ENCODE data around the gene MCM8. TPM values are rescaled to one million over a fixed set of nuclear protein-coding genes. Genes with fewer than 3 reads are reported as not detected.

The MCM8 gene
- total RNA-seq, 1 donor from 2014 or later: 2.5 TPM

DNA sequence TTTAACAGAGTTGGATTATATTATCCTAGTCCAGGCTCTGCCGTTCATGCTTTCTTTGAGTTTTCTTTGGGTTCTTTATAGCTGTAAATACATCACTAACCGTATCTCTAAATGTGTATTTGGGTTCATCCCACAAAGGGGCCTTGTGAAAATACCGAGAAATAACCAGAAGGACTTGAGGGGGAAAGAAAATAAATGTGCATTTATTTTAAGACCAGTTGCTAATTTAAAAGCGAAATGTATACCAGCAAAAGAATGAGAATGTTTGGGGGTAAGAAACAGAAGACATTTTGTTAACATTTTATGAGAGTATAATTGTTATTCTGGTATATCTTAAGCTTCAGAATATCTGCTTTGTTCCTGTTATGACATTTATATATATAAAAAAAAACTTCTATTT, 64.5 kb downstream of the MCM8 start:
- DNase-seq (ENCODE audit: extremely low spot score in 2 of 2): no peak
- TF ChIP-seq, protein P1, sequence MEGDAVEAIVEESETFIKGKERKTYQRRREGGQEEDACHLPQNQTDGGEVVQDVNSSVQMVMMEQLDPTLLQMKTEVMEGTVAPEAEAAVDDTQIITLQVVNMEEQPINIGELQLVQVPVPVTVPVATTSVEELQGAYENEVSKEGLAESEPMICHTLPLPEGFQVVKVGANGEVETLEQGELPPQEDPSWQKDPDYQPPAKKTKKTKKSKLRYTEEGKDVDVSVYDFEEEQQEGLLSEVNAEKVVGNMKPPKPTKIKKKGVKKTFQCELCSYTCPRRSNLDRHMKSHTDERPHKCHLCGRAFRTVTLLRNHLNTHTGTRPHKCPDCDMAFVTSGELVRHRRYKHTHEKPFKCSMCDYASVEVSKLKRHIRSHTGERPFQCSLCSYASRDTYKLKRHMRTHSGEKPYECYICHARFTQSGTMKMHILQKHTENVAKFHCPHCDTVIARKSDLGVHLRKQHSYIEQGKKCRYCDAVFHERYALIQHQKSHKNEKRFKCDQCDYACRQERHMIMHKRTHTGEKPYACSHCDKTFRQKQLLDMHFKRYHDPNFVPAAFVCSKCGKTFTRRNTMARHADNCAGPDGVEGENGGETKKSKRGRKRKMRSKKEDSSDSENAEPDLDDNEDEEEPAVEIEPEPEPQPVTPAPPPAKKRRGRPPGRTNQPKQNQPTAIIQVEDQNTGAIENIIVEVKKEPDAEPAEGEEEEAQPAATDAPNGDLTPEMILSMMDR (IDR thresholded peaks at IDR 0.05): no peak
- TF ChIP-seq POLR2AphosphoS5 (IDR thresholded peaks at IDR 0.05; ENCODE audit: insufficient read depth in 1 of 2, low read depth in 1 of 2): no peak
- TF ChIP-seq POLR2A (IDR thresholded peaks at IDR 0.05): no peak
- no peaks in the 10 kb centered on the region for H3K4me1 ChIP-seq
- H3K9me3 ChIP-seq: no peaks in the 10 kb centered on the region
- no peak overlapping the region for H3K4me3 ChIP-seq
- intact Hi-C loops (cut with DNase I): no loop called here
- H3K36me3 ChIP-seq: peaks cover 0 to 18% of the 10 kb centered on the region in 2 donors
- H3K27ac ChIP-seq: no peak overlapping the region
- H3K27me3 ChIP-seq: no peaks in the 10 kb centered on the region

DNA sequence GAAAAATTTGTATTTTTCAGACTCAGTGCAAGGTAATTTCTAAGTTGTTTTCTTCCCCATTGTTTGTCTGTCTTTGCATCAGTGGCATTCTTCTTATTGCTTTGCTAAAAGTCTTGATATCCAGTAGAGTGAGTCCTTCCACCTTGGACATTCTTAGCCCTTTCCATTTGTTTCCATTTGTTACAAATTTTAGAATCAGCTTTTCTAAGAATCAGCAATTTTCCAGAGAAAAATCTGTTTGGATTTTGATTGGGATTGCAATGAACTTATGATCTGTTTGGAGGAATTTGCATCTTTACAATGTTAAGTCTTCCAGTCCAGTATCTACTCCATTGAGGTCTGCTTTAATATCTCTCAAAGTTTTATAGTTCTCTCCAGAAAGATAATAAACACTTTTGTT, 67.0 kb downstream of the MCM8 start:
- no peak for TF ChIP-seq POLR2AphosphoS5 (IDR thresholded peaks at IDR 0.05; ENCODE audit: insufficient read depth in 1 of 2, low read depth in 1 of 2)
- TF ChIP-seq, protein P1 (IDR thresholded peaks at IDR 0.05): no peak
- H3K27ac ChIP-seq: no peak overlapping the region
- H3K36me3 ChIP-seq: no peaks in the 10 kb centered on the region
- DNase-seq (ENCODE audit: extremely low spot score in 2 of 2): no peak
- no peaks in the 10 kb centered on the region for H3K9me3 ChIP-seq
- intact Hi-C loops (cut with DNase I): no loop called here
- no peaks in the 10 kb centered on the region for H3K27me3 ChIP-seq
- H3K4me1 ChIP-seq: no peaks in the 10 kb centered on the region
- no peak overlapping the region for H3K4me3 ChIP-seq

DNA sequence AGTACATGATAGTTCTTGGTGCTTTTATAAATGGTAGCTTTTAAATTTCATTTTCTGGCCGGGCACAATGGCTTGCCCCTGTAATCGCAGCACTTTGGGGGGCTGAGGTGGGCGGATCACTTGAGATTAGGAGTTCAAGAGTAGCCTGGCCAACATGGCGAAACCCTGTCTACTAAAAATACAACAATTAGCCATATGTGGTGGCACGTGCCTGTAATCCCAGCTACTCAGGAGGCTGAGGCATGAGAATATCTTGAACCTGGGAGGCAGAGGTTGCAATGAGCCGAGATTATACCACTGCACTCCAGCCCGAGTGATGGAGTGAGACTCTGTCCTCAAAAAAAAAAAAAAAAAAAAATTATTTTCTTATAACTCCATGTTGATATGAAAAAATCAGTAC, 67.4 kb downstream of the MCM8 start:
- Histone ChIP-seq H3K4me3 (no peak overlapping the region), H3K9me3 (no peaks in the 10 kb centered on the region), H3K27ac (no peak overlapping the region), H3K4me1 (no peaks in the 10 kb centered on the region), H3K36me3 (no peaks in the 10 kb centered on the region), H3K27me3 (no peaks in the 10 kb centered on the region)
- TF ChIP-seq, protein P1 (IDR thresholded peaks at IDR 0.05): no peak
- TF ChIP-seq POLR2A (IDR thresholded peaks at IDR 0.05): no peak
- no peak for DNase-seq (ENCODE audit: extremely low spot score in 2 of 2)
- intact Hi-C loops (cut with DNase I): no loop called here

DNA sequence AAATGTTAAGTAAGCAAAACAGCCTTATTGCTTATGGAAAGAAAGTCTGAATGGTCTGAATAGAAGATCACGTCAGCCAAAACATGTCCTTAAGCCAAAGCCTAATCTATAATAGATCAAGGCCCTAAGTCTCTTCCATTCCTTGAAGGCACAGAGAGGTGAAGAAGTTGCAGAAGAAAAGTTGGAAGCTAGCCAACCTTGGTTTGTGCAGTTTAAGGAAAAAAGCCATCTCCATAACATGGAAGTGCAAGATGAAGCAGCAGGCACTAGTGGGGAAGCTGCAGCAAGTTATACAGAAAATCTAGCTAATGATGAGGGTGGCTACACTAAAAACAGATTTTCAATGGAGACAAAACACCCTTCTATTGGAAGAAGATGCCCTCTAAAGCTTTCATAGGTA, 74.3 kb downstream of the MCM8 start:
- H3K4me1 ChIP-seq: peaks cover 11% of the 10 kb centered on the region
- no peak overlapping the region for H3K4me3 ChIP-seq
- DNase-seq (ENCODE audit: extremely low spot score in 2 of 2): no peak
- no peaks in the 10 kb centered on the region for H3K27me3 ChIP-seq
- intact Hi-C loops (cut with DNase I): no loop called here
- H3K9me3 ChIP-seq: no peaks in the 10 kb centered on the region
- no peak overlapping the region for H3K27ac ChIP-seq
- H3K36me3 ChIP-seq: peaks cover 0 to 7% of the 10 kb centered on the region in 2 donors
- TF ChIP-seq, protein P1 (IDR thresholded peaks at IDR 0.05): no peak
- TF ChIP-seq POLR2A (IDR thresholded peaks at IDR 0.05) (no peak), POLR2AphosphoS5 (IDR thresholded peaks at IDR 0.05; ENCODE audit: insufficient read depth in 1 of 2, low read depth in 1 of 2) (no peak)

DNA sequence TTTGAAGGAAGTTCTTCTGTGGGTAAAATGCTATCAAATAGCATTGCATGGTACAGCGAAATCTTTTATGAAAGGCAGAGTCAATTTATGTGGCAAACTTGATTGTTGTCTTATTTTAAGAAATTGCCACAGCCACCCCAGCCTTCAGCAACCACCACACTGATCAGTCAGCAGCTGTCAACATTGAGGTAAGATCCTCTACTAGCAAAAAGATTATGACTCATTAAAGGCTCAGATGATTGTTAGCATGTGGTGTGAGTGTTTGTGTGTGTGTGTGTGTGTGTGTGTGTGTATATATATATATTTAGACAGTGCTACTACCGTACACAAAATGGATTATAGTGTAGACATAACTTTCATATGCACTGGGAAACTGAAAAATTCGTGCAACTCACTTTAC, 75.6 kb downstream of the MCM8 start:
- H3K4me1 ChIP-seq: peaks cover 12% of the 10 kb centered on the region
- no peak for DNase-seq (ENCODE audit: extremely low spot score in 2 of 2)
- peaks cover 0 to 7% of the 10 kb centered on the region in 2 donors for H3K36me3 ChIP-seq
- H3K4me3 ChIP-seq: no peak overlapping the region
- no peaks in the 10 kb centered on the region for H3K9me3 ChIP-seq
- no peaks in the 10 kb centered on the region for H3K27me3 ChIP-seq
- intact Hi-C loops (cut with DNase I): no loop called here
- no peak overlapping the region for H3K27ac ChIP-seq
- TF ChIP-seq, protein P1 (IDR thresholded peaks at IDR 0.05): no peak
- TF ChIP-seq POLR2AphosphoS5 (IDR thresholded peaks at IDR 0.05; ENCODE audit: insufficient read depth in 1 of 2, low read depth in 1 of 2) (no peak), POLR2A (IDR thresholded peaks at IDR 0.05) (no peak)

Measured in vagina (tissue), 2 donors.